ENCODE data around the gene GSTA2. TPM values are rescaled to one million over a fixed set of nuclear protein-coding genes. Genes with fewer than 3 reads are reported as not detected.
"Not testable (repeated sequence)": the region's sequence is repeated elsewhere in the genome, so short reads cannot be mapped to it uniquely, and the experiment has no call there.

GSTA2 gene
- total and polyA plus RNA-seq, 2 of the 13 experiments (the other 11 are each of a cell fraction or from before 2014, with no cell fraction given), result 0.75 to 13.7 TPM

GRCh38 chr6:52706001-52706400 lies 57.3 kb downstream of the GSTA2 start:
- WGBS (ENCODE audit: low lambda C conversion rate), result 72% methylated on average over 3 of the region's 3 CpGs
- intact Hi-C loops (cut with micrococcal nuclease; ENCODE audit: unreplicated experiment), result no loop called here
- Histone ChIP-seq H3K4me3 (replicated peaks in 1 of 3; ENCODE audit: insufficient read depth in 1 of 3, low read depth in 2 of 3, low read length in 3 of 3) (no peak overlapping the region), H4K20me1 (ENCODE audit: insufficient read depth, low read length) (no peaks in the 10 kb centered on the region), H3K4me2 (ENCODE audit: low read depth, low read length) (no peak overlapping the region), H3K27me3 (ENCODE audit: control insufficient read depth in 1 of 2, insufficient read depth in 2 of 2, low read length in 2 of 2) (no peaks in the 10 kb centered on the region), H3K27ac (ENCODE audit: extremely low read length, insufficient read depth, low read length) (no peak overlapping the region), H2AFZ (ENCODE audit: low read length) (no peak overlapping the region), H3K4me1 (ENCODE audit: insufficient read depth, low read length) (no peaks in the 10 kb centered on the region), H3K79me2 (ENCODE audit: insufficient read depth, low read length) (no peaks in the 10 kb centered on the region), H3K9ac (ENCODE audit: insufficient read depth, low read depth, low read length) (no peak overlapping the region), H3K36me3 (replicated peaks in 1 of 2; ENCODE audit: control insufficient read depth in 1 of 2, insufficient read depth in 2 of 2, low read length in 2 of 2) (no peaks in the 10 kb centered on the region), H3K9me3 (ENCODE audit: low read length) (peaks cover 8% of the 10 kb centered on the region; the same call in 1 of the 2 replicates)
- BruUV-seq (replicated peaks), result no TSS peak
- POLR2A ChIA-PET, result no interaction called here
- in situ Hi-C loops (cut with HindIII; ENCODE audit: extremely low pct_ligation_motif_present, low pct_unique_long_range_greater_than_20kb), result no loop called here
- ATAC-seq (no peak), DNase-seq (ENCODE audit: low spot score) (no peak), FAIRE-seq (no peak)
- CTCF ChIA-PET (ENCODE audit: low intra/inter-chr PET ratio, low total read pairs), result no interaction called here
- TF ChIP-seq ZNF225 (CRISPR knock-in tag; IDR thresholded peaks at IDR 0.05) (no peak), KMT2B (CRISPR knock-in tag; IDR thresholded peaks at IDR 0.05) (no peak)

DNA sequence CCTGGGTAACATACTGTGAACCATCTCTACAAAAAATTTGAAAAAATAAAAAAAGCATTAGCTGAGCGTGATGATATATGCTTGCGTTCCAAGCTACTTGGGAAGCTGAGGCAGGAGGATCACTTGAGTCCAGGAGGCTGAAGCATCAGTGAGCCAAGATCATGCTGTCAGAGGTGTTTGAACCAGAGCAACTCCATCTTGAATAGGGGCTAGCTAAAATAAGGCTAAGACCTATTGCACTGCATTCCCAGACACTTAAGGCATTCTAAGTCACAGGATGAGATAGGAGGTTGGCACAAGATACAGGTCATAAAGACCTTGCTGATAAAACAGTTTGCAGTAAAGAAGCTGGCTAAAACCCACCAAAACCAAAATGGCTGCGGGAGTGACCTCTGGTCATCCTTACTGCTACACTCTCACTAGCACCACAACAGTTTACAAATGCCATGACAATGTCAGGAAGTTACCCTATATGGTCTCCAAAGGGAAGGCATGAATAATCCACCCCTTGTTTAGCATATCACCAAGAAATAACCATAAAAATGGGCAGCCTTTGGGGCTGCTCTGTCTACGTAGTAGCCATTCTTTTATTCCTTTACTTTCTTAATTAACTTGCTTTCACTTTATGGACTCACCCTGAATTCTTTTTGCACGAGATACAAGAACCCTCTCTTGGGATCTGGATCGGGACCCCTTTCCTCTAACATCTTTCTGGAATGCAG lies 58.3 kb downstream of the GSTA2 start:
- H3K27me3 ChIP-seq (ENCODE audit: control insufficient read depth in 1 of 2, insufficient read depth in 2 of 2, low read length in 2 of 2); BruUV-seq (replicated peaks); intact Hi-C loops (cut with micrococcal nuclease; ENCODE audit: unreplicated experiment); H3K36me3 ChIP-seq (replicated peaks in 1 of 2; ENCODE audit: control insufficient read depth in 1 of 2, insufficient read depth in 2 of 2, low read length in 2 of 2); H3K27ac ChIP-seq (ENCODE audit: extremely low read length, insufficient read depth, low read length); H2AFZ ChIP-seq (ENCODE audit: low read length); H4K20me1 ChIP-seq (ENCODE audit: insufficient read depth, low read length); CTCF ChIA-PET (ENCODE audit: low intra/inter-chr PET ratio, low total read pairs); H3K79me2 ChIP-seq (ENCODE audit: insufficient read depth, low read length); ATAC-seq; H3K4me1 ChIP-seq (ENCODE audit: insufficient read depth, low read length); H3K9ac ChIP-seq (ENCODE audit: insufficient read depth, low read depth, low read length); H3K4me3 ChIP-seq (replicated peaks in 1 of 3; ENCODE audit: insufficient read depth in 1 of 3, low read depth in 2 of 3, low read length in 3 of 3); POLR2A ChIA-PET; FAIRE-seq; H3K4me2 ChIP-seq (ENCODE audit: low read depth, low read length); H3K9me3 ChIP-seq (ENCODE audit: low read length); DNase-seq (ENCODE audit: low spot score); in situ Hi-C loops (cut with HindIII; ENCODE audit: extremely low pct_ligation_motif_present, low pct_unique_long_range_greater_than_20kb): not testable (repeated sequence)
- 59% methylated on average over 6 of the region's 6 CpGs for WGBS (ENCODE audit: low lambda C conversion rate)
